Left cardiac atrium (tissue), 4 donors: Measurements from ENCODE around the gene SLC7A4. TPM values are rescaled to one million over a fixed set of nuclear protein-coding genes. Genes with fewer than 3 reads are reported as not detected.
A peak's percentile ranks its signal among the peaks of the same experiment; 100 is the strongest.

Source experiments
- ATAC-seq, 2 donors: fragments of 200-7000 bp; cut with Tn5 transposase; one replicate each; pipeline ENCODE4 v1.9.1; 2020; ENCODE audit warnings: mild to moderate bottlenecking in 2 of 2, moderate library complexity in 2 of 2
- DNase-seq: peaks from one replicate; pipeline ENCODE4 v3.0.0-alpha.2; 2020
- intact Hi-C, 2 donors: fragments of 100-400 bp; cut with DNase I; formaldehyde crosslinking; loops; one replicate each; pipeline versions ENCODE4 v1.14.1 to v1.15.1; 2022 to 2023
- microRNA-seq, 2 donors: library from miRNA; unstranded; fragments of <30 nt; microRNA quantifications; one replicate each; pipeline ENCODE4 v1.2.0, GENCODE V29; 2020
- total RNA-seq, 2 donors: library from RNA; stranded (reverse); fragmentation: NEBNext Ultra II Directional; extraction: Animal tissue kit (Norgen Biotek cat#: 25700); gene quantifications; one replicate each; pipeline ENCODE4 v1.2.1, GENCODE V29; 2021
- donor health status: DM: no; HTN: yes; CAD: no.
- donor health status: DM: no; HTN: yes; CAD: no; lungs with severe emphysema.
- donor health status: DM: yes; HTN: yes; CAD: no.
- donor health status: Dilated cardiomyopathy.

Gene SLC7A4
- total RNA-seq, 2 donors from 2014 or later, result 0.47 to 0.68 TPM

DNA sequence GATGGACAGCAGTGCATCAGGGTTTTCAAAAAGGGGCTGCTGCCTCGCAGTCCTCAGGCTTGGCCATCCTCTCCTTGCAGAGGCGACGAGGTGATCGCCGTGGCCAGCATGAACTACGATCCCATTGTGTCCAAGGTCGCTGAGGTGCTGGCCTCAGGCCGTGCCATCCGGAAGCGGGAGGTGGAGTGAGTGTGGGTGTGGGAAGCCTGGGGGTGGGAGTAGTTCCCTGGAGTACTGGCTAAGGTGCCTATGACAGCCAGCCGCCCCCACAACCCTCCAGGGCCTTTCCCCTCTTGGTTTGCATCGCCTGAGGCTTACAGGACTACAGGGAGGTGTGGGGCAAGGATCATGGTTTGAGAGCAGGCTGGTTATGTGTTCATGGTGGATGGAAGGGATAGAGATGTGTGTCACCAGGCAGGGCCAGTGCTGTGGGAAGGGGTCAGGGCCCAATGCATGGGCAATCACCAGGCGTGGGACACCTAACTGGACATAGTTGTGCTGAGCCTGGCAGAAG lies 52.4 kb downstream of the SLC7A4 start:
- intact Hi-C loops, result no loop called here
- ATAC-seq (no peak), DNase-seq (no peak)

DNA sequence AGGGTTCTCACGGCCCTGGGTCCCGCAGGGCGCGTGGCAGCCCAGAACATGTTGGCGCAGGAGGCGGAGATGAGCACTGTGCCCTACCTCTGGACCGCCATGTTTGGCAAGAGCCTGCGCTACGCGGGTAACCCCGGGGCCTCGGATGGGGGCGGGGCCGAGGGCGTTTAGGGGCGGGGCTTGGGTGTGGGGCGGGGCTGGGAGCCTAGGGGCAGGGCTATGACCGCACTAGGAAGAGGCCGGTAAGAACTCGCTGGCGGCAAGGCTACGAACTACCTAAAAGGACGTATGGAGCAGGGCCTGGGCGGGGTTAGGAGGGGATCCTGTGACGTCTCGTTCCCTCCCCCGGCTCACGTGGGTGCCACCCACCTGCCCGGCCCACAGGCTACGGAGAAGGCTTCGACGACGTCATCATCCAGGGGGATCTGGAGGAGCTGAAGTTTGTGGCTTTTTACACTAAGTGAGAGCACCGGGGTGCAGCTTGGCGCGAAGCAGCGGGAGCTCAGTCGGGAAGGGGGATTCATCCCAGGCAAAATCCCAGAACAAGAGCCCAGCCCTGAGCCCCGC lies 53.0 kb downstream of the SLC7A4 start:
- intact Hi-C loops, result no loop called here
- DNase-seq (peak; percentile 83), ATAC-seq (peak; percentile 56 to 63)

Small RNA genes lying within 50 kb of the gene (microRNA-seq; reads per million reads assigned to microRNA genes)
- gene MIR649, result 0 reads per million in 2 donors

Other genes with a start within 250 kb of the SLC7A4 start
- 10 to 100 TPM; 52.6 to 57.5 TPM for gene PI4KA, start 173.8 kb downstream of the SLC7A4 start, total RNA-seq
- gene SNAP29, start 173.6 kb downstream of the SLC7A4 start, total RNA-seq, result 10 to 100 TPM; 25.4 to 27.9 TPM
- 10 to 100 TPM; 48.7 to 50.2 TPM for gene CRKL, start 115.2 kb downstream of the SLC7A4 start, total RNA-seq
- 1 to 10 TPM; 1.5 to 2.4 TPM for gene AIFM3, start 65.3 kb downstream of the SLC7A4 start, total RNA-seq
- gene LZTR1, start 50.3 kb downstream of the SLC7A4 start, total RNA-seq, result 10 to 100 TPM; 26.9 to 29.1 TPM
- 10 to 100 TPM; 20.9 to 22.1 TPM for gene THAP7, start 30.4 kb downstream of the SLC7A4 start, total RNA-seq
- gene P2RX6, start 17.4 kb downstream of the SLC7A4 start, total RNA-seq, result 1 to 10 TPM; 2.2 to 4.6 TPM
- gene LRRC74B, start 13.4 kb upstream of the SLC7A4 start, total RNA-seq, result not detected